NOMO-1 treated with dmso at 0.1 percent for 144 hours (cell line): Measurements from ENCODE around the gene MAD1L1.

Experiments
- DNase-seq: peaks from one replicate; lab custom pipeline; 2025; ENCODE audit not compliant: unreplicated experiment; lab: John Stamatoyannopoulos, UW

Gene MAD1L1

DNA sequence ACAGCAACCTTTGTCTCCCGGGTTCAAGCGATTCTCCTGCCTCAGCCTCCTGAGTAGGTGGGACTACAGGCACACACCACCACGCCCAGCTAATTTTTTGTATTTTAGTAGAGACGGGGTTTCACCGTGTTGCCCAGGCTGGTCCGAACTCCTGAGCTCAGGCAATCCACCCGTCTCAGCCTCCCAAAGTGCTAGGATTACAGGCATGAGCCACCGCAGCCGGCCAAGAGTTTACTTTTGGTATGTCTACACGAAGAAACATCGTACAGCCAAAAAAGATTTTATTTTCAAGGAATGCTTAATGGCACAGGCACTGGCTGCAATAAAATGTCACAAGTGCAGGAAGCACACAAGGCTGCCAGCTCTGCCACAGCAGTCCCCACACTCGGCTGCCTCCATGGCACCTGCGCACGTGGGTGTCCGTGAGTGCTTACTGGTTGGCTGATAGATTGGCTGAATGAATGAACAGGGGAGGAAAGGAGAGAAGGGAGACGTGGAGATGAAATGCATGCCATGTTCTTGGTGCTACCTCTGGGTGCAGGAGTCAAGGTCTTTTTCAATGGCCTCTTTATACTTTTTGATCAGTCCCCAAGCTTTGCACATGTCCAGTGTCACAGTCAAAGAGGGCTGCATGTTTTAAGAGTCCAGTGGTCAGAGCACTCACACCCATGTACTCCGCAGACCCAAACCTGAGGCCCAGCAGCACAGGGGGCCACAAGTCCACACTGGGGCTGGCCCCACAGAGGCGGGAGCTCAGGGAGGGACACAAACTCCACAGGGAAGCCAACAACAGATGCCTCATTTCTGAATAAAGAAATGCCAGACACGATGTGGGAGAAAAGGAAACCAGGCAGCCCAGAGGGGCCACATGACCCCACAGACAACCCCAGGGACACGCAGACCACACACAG is 198.2 kb downstream of the MAD1L1 start:
- DNase-seq, result no peak

DNA sequence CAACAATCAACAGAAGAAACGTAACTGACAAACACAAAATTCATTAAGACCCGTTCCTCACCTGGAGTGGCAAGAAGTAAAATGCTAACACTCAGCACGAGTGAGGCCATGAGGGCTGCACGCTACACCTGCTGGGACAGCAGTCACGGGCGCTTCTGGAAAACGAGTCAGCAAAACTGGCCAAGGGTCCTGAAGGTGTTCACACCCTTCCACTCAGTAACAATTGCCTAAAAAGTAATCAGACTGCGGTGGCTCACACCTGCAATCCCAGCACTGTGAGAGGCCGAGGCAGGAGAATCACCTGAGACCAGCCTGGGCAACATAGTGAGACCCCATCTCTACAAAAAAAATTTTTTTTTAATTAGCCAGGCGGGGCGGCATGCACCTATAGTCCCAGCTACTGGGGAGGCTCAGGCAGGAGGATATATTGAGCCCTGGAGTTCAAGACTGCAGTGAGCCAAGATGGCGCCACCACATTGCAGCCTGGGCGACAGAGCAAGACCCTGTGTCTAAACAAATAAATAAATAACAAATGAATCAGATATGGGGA is 199.1 kb downstream of the MAD1L1 start:
- DNase-seq, result no peak

- no peak for DNase-seq
Measured at GRCh38 chr7:2032876-2033407, 199.8 kb downstream of the MAD1L1 start.

- no peak for DNase-seq
Measured at GRCh38 chr7:2032030-2032875, 200.5 kb downstream of the MAD1L1 start.

DNA sequence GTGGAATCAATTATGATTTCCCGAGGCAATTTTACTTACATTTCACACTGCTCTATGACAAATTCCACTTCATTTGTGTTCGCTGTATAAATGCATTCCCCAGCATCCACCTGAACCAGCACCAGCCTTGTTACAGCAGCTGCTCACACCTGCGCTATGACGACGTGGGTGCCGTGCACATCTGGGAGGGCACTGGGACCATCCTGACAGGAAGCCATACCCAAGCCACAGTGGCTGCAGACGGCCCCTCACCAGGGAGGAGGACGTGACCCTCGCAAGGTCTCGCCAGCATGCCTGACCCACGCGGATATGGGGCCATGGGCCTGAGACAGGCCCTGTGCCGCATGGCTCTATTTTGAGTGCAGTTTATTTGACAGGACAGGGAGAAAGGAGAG is 201.3 kb downstream of the MAD1L1 start:
- no peak for DNase-seq

GRCh38 chr7:2030475-2031450 is 202.0 kb downstream of the MAD1L1 start:
- no peak for DNase-seq

- DNase-seq, result no peak
Measured at GRCh38 chr7:2029936-2030335, 202.8 kb downstream of the MAD1L1 start.

DNA sequence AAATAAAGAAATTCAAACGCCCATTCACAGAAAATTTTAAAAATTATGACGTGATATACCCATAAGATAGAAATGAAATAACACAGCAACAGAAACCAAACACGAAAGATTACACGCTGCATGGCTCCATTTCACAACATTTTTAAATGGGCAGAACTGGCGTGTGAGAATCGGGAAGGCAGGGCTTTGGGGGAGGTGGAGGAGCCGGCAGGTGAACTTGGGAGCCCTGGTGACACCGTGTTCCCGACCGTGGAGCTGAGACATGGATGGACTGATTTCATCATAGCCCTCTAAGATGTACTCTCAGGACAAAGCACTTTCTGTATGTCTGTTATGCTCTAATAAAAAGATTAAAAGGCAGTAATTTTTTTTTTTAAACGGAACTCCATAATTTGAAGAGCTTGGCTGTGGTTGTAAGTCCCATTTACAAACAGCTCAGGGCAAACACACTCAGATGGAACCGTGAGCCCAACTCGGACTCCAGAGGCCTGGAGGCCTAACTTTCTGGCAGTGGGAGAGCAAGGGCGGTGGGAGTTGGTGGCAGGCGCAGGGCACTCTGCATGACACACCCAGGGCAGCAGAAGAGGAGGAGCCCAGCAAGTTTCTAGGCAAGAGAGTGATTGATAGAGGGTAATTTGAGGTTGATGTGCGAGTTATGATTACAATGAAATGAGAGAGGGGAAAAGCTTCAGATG is 203.4 kb downstream of the MAD1L1 start:
- DNase-seq, result no peak

DNA sequence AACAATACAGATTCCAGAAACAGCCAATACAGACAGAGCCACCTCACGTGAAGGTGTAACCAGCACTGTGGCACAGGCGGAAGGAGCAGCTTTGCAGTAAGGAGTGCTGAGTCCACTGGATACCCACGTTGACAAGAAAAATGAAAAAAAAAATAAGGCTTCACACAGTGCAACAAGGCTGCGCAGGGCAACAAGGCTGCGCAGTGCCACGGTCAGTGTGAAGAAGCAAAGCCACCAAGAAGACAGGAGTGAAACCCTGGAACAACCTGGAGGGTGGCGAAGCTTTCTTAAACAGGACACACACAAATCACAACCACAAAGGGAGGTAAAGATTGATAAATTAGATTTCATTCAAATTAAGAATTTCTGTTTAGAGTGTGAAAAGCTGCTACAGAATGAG is 204.0 kb downstream of the MAD1L1 start:
- no peak for DNase-seq

DNA sequence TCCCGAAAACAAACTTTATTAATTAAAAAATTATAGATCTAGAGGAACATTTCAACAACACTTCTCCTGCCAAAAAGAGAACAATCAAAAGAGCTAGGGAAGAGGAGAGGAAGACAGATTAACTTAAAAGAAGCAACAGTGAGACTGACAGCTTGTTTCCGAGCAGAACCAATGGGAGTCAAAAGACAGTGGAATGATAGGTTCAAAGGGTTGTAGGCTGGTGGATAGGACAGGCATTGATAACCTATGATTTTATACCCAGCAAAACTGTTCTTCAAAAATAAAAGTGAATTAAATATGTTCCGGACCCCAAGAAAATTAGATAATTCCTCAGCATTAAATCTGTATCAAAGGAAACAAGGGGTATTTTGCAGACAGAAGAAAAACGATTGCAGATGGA is 207.6 kb downstream of the MAD1L1 start:
- DNase-seq, result no peak

DNA sequence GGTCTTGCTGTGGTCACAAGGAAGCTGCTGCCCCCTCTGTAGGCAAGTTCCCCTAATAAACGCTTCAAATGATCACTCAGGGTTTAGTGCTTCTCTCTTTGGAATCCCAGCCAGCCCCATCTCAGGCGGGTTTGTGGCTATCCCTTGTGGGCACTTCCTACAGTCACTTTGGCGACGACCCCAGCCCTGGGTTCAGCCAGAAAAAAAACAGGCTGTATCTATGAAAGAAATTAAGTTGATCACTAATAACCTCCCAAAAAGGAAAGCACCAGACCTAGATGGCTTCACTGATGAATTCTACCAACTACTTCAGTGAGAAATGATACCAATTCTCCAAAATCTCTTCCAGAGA is 208.2 kb downstream of the MAD1L1 start:
- no peak for DNase-seq

DNA sequence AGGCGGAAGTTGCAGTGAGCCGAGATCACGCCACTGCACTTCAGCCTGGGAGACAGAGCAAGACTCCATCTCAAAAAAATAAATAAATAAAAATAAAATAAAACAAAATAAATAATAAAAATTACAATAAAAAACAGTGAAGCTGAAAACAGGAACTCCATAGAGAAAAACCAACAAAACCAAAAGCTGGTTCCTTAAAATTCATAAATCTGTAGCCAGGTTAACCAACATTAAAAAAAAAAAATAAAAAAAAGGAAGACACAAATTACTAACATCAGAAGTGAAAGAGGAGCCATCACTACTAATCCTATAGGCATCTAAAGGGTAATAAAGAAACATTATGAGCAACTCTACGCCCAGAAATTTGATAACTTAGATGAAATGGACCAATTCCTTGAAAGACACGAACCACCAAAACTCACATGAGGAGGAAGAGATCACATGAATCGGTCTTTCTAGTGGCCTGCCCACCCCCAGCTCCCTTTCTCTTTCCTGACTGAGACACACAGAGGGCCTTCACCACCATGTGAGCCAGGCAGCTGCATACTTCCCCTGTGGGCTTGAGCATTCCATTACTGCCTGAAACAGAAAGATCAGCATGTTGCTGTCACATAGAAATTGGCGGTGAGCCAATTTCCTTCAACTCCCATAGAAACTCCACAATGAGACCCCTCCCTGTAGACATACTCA is 208.7 kb downstream of the MAD1L1 start:
- DNase-seq, result peak; percentile 21

GRCh38 chr7:2022737-2023250 is 210.0 kb downstream of the MAD1L1 start:
- no peak for DNase-seq

- no peak for DNase-seq
Measured at GRCh38 chr7:2022021-2022409, 210.7 kb downstream of the MAD1L1 start.

- peak; percentile 89 for DNase-seq
Measured at GRCh38 chr7:2019711-2020511, 212.8 kb downstream of the MAD1L1 start.

DNA sequence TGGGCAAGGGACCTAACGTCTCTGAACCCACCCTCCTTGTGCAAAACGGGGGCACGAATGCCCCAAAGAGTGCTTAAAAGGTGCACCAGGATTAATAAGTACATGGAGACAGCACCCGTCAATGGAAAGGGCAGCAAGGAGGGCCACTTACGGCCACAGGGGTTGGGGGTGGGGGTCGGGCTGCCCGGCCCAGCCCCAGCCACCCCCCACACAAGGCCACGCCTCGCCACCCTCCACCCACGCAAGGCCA is 213.4 kb downstream of the MAD1L1 start:
- DNase-seq, result peak; percentile 49

- peak; percentile 100 for DNase-seq
Measured at GRCh38 chr7:2018569-2019460, 213.9 kb downstream of the MAD1L1 start.
